SH-SY5Y (cell line): Measurements from ENCODE around the gene SIRPA.

Experiments used
- GATA2 ChIP-seq: IDR thresholded peaks from 2 replicates; pipeline ENCODE4 v1.6.1; 2011; ENCODE audit warnings: mild to moderate bottlenecking, low read depth, low read length
- GATA3 ChIP-seq: IDR thresholded peaks from 2 replicates; pipeline ENCODE4 v1.6.1; 2011; ENCODE audit warnings: low read depth, mild to moderate bottlenecking, low read length, moderate library complexity

SIRPA gene

DNA sequence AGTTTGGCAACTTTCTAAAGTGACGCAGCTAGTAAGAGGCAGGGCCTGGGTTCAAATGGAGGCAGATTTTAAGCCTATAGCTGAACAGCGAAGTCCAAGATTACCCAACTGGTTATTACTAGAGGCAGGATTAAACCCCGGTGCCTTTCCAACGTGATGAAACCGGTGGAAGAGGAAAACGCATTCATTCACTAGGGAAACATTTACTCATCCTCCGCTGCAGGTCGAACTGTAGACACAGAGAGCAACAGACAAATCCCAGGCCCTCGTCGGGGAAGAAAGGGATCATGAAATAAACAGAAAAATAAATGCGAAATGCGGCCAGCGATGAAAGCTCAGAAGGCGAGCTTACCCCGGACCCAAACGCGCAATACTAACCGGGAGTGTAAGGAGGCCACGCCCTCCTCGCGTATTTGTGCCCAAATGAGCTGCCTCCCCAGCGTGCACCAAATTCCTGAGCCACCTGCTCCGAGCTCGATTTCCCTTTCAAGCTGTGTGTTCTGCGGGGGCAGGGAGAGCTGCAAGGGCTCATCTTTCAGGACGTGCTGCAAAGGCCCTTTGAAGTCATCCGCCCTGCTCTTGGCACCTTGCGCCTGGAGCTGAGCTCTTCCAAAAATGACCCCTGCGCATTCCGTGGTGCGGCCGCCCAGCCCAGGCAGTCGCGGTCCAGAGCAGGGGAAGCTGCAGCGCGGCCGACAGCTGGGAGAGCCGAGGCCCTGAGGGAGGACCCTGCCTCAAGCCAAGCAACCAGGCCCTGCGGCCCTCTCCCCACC lies 51.7 kb downstream of the SIRPA start:
- TF ChIP-seq GATA2 (no peak), GATA3 (no peak)

DNA sequence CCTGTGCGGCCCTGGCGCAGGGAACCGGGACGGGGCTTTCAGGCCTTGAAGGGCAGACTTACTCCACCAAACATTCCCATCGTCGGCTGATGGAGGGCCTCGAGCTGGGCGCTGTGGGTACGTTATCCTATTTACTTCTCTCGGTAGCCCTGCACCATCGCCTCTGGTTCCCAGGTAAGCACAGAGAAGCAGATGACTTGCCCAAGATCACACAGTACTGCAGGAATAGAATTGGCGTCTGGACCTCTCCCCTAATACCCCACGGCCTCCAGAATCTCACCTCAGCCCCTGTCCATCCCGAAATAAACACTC lies 52.3 kb downstream of the SIRPA start:
- TF ChIP-seq GATA3 = no peak

DNA sequence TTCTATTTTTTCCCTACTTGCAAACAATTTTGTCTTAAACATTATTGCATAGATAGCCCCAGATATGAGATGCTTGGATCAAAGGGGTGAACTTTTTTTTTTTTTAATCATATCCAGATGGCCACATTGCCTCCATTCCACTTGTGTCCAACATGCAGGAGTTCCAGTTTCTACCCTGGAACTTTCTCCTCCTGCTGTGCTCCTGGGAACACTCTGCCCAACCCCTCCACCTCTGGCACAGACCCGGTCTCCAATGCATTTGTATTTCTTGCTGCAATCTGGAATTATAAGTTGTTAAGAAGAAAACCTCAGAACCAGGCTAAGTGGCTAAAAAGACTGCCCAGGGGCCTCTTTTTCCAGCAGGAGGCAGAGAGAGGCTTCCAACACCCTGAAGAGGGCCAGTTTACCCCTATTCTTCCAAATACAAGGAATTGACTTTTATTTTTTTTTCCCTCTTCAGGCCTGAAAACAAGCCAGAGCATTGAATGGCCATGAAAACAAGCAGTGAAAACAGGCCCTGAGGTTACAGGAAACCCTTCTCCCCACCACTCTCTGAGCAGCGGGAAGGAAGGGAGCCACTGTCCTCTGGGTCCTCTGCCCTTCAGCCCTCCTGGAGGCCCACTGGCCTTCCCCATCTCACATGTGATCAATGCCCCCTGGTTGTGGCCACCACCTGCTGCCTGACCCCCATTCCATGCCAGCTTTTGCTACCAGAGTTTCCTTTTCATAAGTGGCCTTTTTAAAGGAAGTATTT lies 54.3 kb downstream of the SIRPA start:
- no peak for TF ChIP-seq GATA3
- TF ChIP-seq GATA2 = no peak

- TF ChIP-seq GATA2 (no peak), GATA3 (no peak)
These were observed 55.6 kb downstream of the SIRPA start for GRCh38 chr20:1950836-1951235.

DNA sequence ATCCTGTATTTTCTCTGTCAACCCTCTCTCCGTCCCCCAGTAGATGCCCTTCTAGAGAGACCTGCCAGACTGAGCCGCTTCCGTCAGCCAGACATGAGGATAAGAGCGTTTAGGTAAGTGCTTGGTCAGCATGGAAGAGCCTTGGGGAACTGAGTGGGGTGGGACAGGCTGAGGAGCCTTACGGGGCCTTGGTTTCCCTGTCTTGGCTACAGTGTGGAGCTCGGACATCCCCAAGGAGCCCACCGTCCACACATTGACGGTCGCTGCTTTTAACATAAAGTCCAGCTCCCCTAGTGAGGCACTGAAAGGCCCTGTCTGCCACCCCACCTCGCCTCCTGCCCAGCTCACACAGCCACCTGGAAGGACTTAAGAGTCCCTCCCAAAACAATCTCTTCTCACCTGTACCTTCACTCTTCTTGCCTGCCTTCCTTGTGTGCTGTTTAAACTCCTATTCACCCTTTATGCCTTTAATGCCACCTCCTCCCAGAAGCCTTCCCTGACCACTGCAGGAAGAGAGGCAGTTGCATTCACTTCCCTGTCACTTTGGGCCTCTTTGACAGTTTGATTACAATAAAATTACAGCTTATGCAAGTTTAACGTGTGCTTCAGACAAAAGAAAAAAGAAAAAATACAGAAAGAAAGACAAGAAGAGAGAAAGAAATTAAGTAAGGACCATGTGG lies 56.4 kb downstream of the SIRPA start:
- TF ChIP-seq GATA3 (no peak), GATA2 (no peak)

- TF ChIP-seq GATA3 (no peak), GATA2 (no peak)
These were observed 57.7 kb downstream of the SIRPA start for GRCh38 chr20:1952737-1953530.

DNA sequence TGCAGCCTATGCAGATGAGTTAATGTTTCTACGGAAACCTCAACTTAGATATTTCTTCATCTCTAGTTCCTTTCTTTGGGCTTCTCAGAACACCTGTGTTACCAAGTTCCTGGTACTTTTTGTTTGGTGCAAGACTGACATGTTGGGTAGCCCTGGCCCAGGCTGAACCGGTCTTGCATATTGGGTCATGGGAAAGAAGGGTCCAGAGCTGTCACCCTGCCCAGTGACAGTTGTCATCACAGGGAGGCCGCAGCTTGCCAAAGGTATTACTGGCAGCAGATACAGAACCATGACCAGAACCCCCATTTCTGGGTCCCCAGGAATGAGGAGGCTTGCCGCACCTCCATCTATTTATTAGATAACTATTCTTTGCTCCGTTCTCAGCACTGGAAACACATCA lies 58.4 kb downstream of the SIRPA start:
- no peak for TF ChIP-seq GATA2
- TF ChIP-seq GATA3 = no peak

GRCh38 chr20:1955217-1955616 lies 60.0 kb downstream of the SIRPA start:
- TF ChIP-seq GATA2 (no peak), GATA3 (no peak)

GRCh38 chr20:1958426-1958825 lies 63.2 kb downstream of the SIRPA start:
- no peak for TF ChIP-seq GATA3
- no peak for TF ChIP-seq GATA2

- TF ChIP-seq GATA2 = no peak
- TF ChIP-seq GATA3 = no peak
These were observed 63.9 kb downstream of the SIRPA start for GRCh38 chr20:1959156-1959555.

GRCh38 chr20:1961374-1961773 lies 66.2 kb downstream of the SIRPA start:
- TF ChIP-seq GATA3 (no peak), GATA2 (no peak)

DNA sequence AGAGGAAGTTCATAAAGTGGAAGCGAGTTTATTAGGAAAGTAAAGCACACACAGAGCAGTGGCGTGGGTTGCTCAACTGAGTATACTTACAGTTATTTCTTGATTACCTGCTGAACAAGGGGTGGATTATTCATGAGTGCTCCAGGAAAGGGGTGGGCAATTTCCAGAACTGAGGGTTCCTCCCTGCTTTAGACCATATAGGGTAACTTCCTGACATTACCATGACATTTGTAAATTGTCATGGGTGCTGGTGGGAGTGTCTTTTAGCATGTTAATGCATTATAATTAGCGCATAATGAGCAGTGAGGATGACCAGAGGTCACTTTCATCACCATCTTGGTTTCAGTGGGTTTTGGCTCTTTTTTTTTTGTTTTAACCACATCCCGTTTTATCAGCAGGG lies 68.9 kb downstream of the SIRPA start:
- TF ChIP-seq GATA3 (no peak), GATA2 (no peak)

GRCh38 chr20:1964659-1965405 lies 69.6 kb downstream of the SIRPA start:
- no peak for TF ChIP-seq GATA2
- TF ChIP-seq GATA3 = no peak
